ENCODE results near the gene DPF1.

The DPF1 gene

DNA sequence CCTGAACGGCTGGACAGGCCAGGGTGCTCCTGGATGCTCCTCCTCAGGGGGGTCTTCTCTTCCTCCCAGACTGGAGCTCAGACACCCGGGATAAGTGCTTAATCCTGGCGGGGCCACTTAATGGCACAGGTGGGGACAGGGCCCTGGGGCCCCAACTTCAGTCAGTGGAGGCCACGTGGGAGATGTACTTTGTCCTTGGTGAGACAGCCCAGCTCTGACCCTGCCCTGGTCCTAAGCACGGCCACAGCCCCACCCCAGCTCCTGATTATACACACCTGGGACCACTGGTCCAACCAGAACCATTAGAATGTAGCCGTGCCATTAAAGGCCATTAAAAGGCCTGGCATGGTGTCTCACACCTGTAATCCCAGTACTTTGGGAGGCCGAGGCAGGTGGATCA lies 24.4 kb upstream of the DPF1 start:
- peaks cover 4 to 16% (median 8%) of the 10 kb centered on the region in 3 donors for H3K36me3 ChIP-seq
- DNase-seq, result no peak
- peaks cover 0 to 92% (median 67%) of the 10 kb centered on the region in 4 donors for H3K4me1 ChIP-seq
- H3K4me3 ChIP-seq, result no peak overlapping the region
- intact Hi-C loops (cut with DNase I; ENCODE audit: low total_unique reads), result loop anchor here (5.0 kb wide), 1 partner anchor 139 kb away; the partner anchor contains the start of genes GGN and SPRED3
- no peaks in the 10 kb centered on the region for H3K27me3 ChIP-seq
- TF ChIP-seq CTCF (IDR thresholded peaks at IDR 0.05), result no peak
- peak overlapping the region; percentile 95 to 96 for H3K27ac ChIP-seq
- H3K9me3 ChIP-seq, result no peaks in the 10 kb centered on the region

DNA sequence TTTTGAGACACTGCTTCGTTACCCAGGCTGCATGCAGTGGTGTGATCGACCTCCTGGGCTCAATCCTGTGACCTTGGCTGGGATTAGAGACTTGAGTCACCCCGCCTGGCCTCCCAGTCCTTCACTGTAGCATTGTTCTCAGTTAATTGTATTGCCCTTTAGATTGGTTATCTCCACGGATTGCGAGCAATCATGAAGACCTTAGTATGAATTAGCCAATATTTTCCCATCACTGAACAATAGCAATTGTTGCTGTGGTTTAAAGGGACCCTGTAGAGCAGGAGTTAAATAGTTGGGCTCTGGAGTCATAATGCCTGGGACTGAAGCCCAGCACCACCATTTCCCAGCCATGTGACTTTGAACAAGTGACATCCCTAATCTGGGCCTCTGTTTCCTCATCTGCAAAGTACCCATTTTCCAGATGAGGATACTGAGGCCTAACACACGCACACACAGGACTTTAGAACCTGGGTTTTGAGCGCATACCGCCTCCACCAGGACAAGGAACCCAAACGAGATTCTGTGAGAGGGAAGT lies 23.8 kb upstream of the DPF1 start:
- no peak for TF ChIP-seq CTCF (IDR thresholded peaks at IDR 0.05)
- no peak for DNase-seq
- H3K9me3 ChIP-seq, result no peaks in the 10 kb centered on the region
- peaks cover 0 to 91% (median 63%) of the 10 kb centered on the region in 4 donors for H3K4me1 ChIP-seq
- H3K36me3 ChIP-seq, result peaks cover 4 to 16% (median 8%) of the 10 kb centered on the region in 3 donors
- intact Hi-C loops (cut with DNase I; ENCODE audit: low total_unique reads), result loop anchor here (5.0 kb wide), 1 partner anchor 140 kb away; the partner anchor contains the start of genes GGN and SPRED3
- H3K27ac ChIP-seq, result peak overlapping the region; percentile 95 to 96
- no peak overlapping the region for H3K4me3 ChIP-seq
- H3K27me3 ChIP-seq, result no peaks in the 10 kb centered on the region

DNA sequence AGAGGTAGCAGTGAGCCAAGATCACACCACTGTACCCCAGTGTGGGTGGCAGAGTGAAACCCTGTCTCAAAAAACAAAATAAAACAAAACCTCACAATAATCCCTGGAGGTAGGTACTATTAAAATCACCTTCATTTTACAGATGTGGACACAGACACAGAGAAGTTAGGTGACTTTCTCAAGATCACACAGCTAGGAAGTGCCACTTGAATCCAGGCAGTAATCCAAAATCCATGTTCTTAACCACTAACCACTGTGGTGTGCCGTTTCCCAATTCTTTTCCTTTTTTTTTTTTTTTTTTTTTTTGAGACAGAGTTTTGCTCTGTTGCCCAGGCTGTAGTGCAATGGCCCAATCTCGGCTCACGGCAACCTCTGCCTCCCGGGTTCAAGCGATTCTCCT lies 23.1 kb upstream of the DPF1 start:
- Histone ChIP-seq H3K27me3 (no peaks in the 10 kb centered on the region), H3K4me1 (peaks cover 0 to 84% (median 59%) of the 10 kb centered on the region in 4 donors), H3K4me3 (peak overlapping the region in 1 of 2 donors; percentile 27), H3K36me3 (peaks cover 4 to 16% (median 4%) of the 10 kb centered on the region in 3 donors), H3K27ac (peak overlapping the region; percentile 95 to 96), H3K9me3 (no peaks in the 10 kb centered on the region)
- no peak for TF ChIP-seq CTCF (IDR thresholded peaks at IDR 0.05)
- intact Hi-C loops (cut with DNase I; ENCODE audit: low total_unique reads), result loop anchor here (5.0 kb wide), 1 partner anchor 140 kb away; the partner anchor contains the start of genes GGN and SPRED3
- DNase-seq, result no peak

GRCh38 chr19:38245826-38246498 lies 21.9 kb upstream of the DPF1 start:
- no peaks in the 10 kb centered on the region for H3K9me3 ChIP-seq
- no peak for TF ChIP-seq CTCF (IDR thresholded peaks at IDR 0.05)
- H3K4me3 ChIP-seq, result peak overlapping the region; percentile 27
- intact Hi-C loops (cut with DNase I; ENCODE audit: low total_unique reads), result loop anchor here (5.0 kb wide), 1 partner anchor 141 kb away; the partner anchor contains the start of genes GGN and SPRED3
- peak overlapping the region; percentile 95 to 96 for H3K27ac ChIP-seq
- peak; percentile 60 to 85 for DNase-seq
- peaks cover 0 to 78% (median 54%) of the 10 kb centered on the region in 4 donors for H3K4me1 ChIP-seq
- H3K36me3 ChIP-seq, result peaks cover 4 to 16% (median 4%) of the 10 kb centered on the region in 3 donors
- H3K27me3 ChIP-seq, result no peaks in the 10 kb centered on the region

- H3K9me3 ChIP-seq, result no peaks in the 10 kb centered on the region
- intact Hi-C loops (cut with DNase I; ENCODE audit: low total_unique reads), result no loop called here
- TF ChIP-seq CTCF (IDR thresholded peaks at IDR 0.05), result no peak
- H3K27me3 ChIP-seq, result no peaks in the 10 kb centered on the region
- H3K27ac ChIP-seq, result peak overlapping the region in 1 of 2 donors; percentile 96
- peak overlapping the region; percentile 21 to 32 for H3K4me3 ChIP-seq
- peaks cover 0 to 67% (median 43%) of the 10 kb centered on the region in 4 donors for H3K4me1 ChIP-seq
- H3K36me3 ChIP-seq, result peaks cover 0 to 3% (median 2%) of the 10 kb centered on the region in 3 donors
- DNase-seq, result no peak
Observed at GRCh38 chr19:38243279-38243673, 19.3 kb upstream of the DPF1 start.
